Loucy (cell line): ENCODE data around the gene LCN15.

Source experiments
- CTCF ChIP-seq: fragments of 200-600 bp; sonication (generic); conservative IDR thresholded peaks from 2 replicates; pipeline ENCODE4 v1.5.1; 2014; ENCODE audit warnings: mild to moderate bottlenecking, antibody characterized with exemption, low read length
- EZH2phosphoT487 ChIP-seq: fragments of 200-600 bp; IDR thresholded peaks from 2 replicates; pipeline ENCODE4 v1.6.1; 2018; ENCODE audit warnings: antibody characterized with exemption, mild to moderate bottlenecking, moderate library complexity, borderline replicate concordance

DNA sequence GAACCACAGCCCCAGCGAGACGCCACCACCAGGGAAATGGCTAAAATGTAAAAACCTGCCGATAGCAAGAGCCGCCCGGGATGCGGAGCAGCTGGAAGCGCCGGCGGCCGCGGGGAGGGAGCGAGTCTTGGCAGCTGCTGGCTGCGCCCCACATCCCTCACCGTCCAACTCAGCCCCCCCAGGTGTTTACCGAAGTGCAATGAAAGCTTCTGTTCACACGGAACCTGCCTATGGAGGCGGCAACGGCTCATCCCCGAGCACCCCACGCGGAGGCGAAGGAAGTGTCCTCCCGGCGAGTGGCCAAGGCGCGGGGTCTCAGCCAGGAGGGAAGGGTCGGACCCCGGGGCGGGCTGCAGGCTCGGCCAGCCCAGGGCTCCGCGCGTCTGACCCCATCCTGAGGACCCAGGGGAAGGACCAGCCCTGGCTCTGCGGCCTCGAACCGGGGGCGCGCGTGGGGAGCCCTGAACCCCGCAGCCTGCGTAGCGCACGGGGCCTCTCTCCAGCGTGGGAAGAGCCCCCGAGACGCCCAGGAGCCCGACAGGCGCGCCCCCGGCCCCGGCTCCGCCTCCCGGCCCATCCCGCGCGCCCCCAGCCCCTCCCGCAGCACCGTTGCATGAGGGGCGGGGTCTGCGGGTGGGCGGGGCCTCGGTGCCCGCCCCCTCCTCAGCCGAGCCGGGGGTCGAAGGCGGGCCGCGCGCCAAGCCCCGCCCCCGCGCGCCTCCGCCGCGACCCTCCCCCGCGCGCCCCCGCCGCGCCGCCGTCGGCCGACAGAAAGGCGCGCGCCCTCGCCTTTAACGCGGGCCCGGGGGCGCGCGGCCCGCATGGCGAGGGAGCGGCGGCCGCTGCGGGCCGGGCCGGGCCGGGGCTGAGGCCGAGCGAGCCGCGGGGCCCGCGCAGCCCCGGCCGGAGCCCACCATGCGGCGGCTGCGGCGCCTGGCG, 52.3 kb downstream of the LCN15 start, which contains the start of gene DIPK1B:
- TF ChIP-seq CTCF (no peak), EZH2phosphoT487 (no peak)
